GM19240 (cell line): Measurements from ENCODE around the gene NOTUM.

Experiments used
- DNase-seq: peaks from one replicate; pipeline ENCODE4 v3.0.0; 2011; ENCODE audit warnings: low spot score; ENCODE audit not compliant: insufficient read length

The NOTUM gene

DNA sequence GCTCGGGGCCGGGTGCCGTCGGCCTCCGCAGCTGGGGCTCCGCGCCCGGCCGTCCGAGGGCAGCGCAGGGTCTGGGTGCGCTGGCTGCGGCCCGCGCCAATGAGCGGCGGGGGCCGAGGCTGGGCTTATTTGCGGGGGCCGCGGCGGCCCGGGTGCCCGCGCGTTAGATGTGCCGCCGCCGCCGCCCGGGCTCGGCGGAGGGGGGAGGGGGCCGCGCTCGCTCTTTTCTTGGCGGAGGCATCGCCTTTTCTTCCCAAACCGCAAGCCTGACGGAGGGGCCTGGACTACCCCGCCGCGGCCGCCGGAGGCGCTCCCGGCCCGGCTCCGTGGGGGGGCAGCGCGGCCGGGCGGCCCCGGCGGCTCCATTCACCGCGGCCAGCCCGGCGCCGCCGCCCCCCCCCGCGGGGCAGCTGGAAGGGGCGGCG is at the start of gene NOTUM:
NOTUM (minus strand) TSS at position 101 of the 425 bp plus-strand sequence. CDS start 278 bp downstream, outside the sequence.
- DNase-seq = no peak

DNA sequence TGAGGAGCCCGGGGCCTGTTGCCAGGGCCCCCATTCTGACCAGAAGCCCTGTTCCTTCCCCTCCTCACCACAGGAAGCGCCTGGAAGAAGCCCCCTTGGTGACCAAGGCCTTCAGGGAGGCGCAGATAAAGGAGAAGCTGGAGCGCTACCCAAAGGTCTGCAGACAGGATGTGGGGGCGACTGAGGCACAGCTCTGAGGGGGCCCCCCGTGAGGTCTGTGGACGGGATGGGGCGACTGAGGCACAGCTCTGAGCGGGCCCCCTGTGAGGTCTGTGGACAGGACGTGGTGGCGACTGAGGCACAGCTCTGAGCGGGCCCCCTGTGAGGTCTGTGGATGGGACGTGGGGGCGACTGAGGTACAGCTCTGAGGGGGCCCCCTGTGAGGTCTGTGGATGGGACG is 48.4 kb upstream of the NOTUM start:
- no peak for DNase-seq

DNA sequence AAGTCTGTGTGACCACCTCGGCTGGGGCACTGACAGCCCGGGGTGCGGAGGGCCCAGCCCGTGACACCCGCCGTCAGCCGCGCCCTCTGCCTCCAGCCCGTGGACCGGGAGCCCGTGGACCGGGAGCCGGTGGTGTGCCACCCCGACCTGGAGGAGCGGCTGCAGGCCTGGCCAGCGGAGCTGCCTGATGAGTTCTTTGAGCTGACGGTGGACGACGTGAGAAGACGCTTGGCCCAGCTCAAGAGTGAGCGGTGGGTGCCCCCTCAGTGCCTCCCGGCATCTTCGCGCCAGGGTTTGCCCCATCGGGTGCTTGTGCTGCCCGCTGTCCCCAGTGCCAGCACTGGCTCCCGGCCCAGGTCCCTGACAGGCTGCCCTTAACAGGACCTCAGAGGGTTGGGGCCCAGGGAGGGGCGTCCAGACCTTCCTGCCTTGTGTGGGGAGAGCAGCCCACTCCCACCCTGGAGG is 48.0 kb upstream of the NOTUM start:
- no peak for DNase-seq

DNA sequence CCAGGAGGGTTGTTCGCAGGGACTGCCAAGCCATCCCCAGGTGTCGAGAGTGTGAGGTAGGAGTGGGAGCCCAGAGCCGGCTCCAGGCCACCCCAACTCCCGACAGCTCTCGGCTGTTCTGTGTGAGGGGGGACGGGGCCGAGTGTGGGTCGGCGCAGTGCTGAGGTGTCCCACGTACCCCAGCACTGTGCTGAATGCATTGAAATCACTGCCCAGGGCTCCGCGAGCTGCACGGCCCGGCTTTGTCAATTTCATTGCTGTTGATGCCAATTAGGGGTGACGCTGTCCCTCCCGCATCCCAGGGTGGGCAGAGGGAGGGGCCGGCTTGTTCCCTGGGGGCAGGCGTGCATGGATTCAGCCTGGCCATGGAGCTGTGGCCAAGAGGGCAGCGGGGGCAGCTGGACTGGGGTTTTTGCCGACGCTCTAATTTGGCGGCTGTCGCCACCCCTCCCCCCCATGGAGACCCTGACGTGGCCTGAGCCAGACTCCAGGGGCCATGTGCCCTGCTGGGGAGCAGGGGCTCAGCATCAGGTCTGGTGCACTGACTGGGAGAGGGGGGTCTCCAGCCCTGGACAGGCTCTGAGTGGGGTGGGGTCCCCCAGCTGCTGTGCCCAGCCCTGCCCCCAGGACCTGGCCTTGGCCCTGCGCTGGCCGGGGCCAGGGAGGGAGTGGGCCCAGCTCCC is 47.4 kb upstream of the NOTUM start:
- no peak for DNase-seq

DNA sequence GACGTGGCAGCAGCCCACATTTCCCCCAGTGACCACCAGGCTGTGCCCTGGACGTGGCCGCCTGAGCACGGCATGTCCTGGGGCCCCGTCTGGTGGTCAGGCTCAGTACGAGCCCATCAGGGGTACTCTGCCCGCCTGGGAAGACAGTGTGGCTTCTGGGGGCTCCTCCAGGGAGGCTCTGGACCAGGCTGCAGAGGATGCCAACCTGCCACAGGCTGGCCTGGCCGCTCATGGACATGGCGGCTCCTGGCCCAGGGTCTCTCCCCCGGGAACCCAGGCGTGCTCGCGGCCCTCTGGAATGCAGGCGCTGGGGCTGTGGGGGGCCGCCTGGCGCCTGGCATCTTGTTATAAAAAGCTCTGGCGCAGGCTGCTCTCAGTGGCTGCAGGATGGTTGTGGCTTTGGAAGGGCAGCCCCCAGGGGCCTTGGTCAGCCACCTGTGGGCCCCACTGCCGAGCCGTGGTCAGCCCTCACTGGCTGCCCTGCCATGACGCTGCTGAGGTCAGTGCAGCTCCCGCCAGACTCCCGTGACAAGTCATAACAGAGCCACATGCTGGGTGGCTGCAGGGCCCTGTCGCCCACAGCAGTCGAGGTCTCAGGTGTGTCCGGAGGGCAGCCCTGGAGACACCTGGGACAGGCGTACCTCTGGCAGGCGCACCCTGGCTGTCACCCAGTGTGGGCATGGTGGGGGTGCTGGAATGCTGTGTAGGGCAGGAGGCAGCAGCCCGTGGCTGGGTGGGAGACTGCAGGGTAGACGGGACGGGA is 46.7 kb upstream of the NOTUM start:
- DNase-seq = no peak

DNA sequence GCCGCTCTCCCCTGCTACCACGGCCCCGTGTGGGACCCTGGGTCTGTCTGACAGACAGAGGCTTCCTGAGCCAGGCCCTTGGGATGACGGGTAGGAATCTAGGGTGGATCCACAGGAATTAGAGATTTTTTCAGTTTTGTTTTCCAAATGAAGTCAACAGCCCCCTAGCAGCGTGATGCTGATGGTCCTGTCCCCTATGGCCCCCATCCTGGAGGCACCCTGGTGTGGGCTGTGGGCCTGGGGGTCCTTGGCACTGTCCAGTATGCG is 46.2 kb upstream of the NOTUM start:
- no peak for DNase-seq

DNA sequence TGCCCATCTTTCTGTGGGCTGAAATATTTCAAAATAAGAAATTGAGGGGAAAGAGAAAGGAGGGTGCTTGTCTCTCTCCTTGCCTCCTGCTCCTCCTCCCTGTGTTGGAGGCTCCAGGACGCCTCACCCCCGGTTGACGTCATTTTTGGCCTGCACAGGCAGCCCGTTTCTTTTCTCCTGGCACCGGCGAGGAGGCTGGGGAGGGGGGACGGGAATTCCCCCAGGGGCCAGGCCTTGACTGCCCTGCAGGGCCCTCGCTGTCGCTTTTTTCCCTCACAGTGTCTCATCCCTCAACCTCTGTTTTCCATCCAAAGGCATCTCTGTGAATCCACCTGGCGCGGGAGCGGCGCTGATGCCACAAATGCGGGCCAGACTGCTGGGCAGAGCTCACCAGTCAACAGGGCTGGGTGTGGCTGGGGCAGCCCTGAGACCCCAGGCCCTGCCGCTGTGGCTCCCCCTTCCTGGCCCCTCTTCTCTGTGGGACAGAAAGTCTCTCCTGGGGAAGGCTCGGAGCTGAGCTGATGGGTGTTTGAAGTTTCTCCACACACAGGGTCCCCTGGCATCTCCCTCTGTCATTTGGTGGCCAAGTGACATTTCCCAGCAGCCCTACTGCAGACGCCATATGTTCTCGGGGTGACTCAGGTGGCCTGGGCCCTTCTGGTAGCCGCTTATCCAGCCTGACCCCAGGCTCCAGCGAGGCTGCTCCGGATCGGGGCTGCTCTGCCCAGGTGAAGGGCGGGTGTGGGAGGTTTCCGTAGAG is 45.7 kb upstream of the NOTUM start:
- no peak for DNase-seq

DNA sequence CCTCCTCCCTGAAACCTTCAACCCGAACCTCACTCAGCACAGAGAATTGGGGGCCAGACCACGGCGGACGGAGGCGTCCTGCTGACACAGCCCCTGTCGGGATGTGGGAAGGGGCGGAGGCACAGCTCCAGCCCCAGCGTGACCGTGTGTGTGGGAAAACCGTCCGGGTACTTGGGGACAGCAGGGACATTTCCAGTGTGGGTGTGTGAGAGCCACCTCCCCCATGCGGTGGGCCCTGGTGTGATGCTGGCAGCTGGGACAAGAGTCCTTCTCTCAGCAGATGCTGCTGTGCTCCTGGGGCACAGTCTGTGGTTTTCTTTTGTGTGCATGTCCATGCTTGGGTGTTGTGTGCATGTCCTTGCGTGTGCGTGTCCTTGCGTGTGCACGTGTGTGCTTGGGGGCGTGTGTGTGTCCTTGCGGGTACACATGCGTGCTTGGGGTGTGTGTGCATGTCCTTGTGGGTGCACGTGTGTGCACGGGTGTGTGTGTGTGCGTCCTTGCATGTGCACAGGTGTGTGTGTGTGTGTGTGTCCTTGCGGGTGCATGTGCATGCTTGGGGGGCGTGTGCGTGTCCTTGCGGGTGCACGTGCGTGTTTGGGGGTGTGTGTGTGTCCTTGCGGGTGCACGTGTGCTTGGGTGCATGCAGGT is 44.8 kb upstream of the NOTUM start:
- no peak for DNase-seq

DNA sequence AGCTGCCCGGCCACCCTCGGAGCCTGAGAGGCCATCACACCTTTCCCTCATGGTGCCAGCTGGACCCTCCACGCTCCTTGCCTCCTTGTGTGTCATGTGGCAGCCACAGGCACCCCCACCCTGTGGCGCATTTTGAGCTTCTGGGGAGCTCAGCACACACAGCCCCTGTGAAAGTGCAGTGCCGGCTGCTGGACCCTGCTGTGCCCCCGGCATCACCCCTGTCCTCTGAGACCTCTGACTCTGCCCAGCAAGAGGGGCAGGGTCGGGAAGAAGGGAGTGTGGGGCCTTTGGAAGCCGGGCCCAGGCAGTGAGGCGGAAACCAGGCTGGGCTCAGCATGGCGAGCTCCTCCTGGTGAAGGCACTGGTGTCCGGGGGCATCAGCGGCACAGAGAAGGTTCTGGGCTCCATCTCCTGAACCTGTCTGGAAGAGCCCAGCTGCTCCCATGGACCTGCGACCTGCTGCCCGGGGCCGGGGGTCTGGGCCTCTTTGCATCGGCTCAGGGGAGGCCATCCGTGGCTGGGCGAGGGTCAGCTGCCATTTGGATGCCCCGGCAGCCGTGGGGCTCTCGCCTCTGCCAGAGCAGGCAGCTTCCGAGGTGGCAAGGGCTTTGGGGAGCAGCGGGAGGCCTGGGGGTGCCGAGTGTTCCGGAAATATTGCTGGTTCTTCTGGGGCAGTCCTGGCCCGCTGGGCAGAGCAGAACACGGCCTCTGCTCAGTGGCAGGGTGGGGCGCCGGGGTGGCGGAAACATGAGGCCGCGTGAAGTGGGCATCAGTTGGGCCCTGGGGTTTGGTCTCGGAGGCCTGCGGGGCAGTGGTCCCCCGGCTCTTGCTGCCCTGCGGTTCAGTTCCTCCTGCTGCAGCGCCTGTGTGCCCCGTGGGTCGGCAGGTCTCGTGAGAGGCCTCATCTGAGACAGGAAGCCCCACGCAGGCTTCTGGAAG is 43.8 kb upstream of the NOTUM start:
- no peak for DNase-seq

DNA sequence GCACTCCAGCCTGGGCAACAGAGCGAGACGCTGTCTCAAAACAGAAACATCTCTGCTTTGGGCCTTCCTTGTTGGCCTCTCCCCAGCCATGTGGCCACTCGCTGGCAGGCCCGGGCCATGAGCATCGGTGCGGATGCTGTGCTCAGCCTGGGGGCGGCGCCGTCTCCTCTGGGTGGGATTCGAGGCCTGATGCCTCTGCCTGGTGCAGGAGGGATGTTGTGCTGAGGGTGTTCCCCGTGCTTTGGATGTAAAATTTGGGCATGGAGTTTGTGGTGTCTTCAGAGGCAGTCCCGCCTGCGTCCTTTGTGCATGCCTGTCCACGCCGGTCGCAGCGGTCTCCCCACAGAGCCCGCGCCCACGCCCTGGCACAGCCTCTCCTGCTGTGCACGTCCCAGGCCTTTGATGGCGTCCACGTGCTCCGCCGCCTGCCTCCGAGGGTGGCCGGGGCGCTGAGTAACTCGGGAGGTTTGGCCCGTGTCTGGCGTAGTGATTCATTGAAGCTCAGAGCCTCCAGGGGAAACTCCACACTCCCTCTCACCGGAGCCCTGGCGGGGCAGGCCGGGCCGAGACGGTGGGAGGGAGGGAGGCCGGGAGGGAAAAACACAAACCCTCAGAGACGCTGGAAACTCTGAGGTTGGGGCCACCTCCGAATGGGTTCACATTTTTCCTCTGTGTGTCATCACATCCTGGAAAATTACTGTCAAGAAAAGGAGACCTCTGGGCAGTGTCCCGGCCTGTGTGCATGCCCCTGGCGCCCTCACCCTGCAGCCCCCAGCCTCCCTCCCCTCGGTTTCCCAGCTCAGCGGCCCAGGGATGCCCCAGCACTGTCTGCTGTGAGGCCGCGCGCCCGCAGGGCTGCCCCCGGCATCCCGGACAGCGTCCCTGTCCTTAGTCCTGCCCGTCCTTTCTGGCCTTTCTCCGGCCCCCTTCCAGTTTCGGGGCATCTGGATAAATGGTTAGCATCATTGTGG is 42.7 kb upstream of the NOTUM start:
- no peak for DNase-seq

DNA sequence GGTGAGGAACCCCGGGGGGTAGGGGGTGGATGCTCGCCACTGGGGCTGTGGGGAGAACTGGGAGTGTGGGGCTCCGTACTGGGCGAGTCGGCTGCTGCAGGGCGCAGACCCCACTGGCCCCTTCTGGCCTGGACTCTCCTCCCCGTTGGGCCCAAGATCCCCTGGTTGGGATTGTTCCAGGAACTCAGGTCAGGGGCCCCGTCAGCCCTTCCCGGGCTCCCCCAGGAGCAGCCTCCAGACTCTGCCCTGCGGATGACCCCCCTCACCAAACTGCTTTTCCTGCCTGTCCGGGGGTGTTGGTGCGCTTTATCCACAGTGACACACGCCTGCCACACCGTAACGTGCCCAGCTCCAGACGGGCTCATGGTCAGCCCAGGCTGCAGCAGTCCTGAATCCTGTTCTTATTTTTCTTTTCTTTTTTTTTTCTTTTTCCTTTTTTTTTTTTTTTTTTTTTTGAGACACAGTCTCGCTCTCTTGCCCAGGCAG is 40.6 kb upstream of the NOTUM start:
- DNase-seq = no peak

DNA sequence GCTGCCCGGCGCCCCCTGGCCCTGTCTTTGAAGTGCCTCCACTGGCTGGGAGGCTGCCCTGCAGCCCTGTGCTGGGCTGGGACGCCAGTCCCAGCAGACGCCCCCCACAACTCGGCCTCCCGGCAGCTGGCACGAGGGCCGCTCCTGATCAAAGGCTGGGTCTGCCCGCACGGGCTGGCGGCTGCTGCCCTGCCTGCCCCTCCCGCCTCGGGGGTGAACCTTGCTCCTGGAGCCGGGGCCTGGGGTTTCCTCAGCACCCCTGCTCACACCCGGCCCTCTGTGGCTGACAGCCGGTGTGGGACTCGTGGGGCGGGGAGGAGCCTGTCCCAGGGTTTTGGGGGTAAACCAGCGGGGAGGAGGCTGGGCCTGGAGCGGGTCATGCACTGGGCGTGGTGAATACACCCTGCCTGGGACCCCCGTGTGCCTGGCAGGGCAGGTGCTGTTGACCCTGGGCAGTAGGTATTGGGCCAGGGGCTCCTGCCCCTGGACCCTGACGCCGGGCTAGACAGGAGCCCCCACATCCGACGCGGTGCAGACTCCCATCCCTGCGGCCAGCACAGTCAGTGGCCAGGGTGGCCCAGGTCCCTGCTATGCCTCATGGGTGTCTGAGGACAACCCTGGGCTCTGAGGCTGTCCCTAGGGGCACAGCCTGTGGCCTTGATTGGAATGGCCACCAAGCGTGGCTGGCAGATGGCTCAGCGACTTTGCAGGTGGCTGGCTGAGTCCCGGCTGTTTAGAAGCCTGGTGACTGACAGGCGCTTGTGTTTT is 40.0 kb upstream of the NOTUM start:
- DNase-seq = no peak

DNA sequence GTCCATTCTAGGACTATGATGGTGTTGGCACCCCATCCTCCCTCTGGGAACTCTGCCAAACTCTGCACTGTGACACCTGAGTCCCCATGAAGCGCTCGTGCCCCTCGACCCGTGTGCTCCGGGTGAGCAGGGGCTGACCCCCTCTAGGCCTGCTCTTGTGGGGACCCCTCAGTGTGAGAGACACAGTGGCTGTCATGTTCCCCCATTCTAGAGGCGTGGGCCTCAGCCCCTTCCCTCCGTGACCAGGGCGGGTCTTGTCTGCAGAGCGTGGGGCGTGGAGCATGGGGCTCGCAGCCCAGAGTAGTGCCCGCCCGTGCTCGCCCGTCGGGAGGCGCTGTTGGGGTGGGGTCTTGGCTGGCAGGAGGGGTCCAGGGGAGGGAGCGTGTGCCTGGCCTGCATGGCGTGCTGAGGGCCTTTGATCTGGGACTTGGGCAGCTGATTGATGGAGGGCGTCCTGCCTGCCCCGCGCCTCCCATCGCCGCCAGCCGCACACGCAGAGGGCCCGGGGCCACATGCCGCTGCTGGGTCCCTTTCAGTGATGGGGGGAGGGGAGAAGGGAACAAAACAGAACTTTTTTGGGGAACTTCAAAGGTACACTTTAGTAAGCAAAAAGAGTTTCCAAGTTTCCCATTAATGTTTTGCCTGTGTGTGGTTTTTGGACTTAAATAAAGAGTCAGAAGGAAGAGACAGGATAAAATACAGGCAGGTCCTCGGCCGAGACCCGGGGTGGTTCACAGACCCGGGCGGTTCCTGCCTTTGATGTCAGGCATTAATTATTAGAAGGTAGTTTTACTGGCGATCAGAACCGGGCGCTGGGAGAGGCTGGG is 39.2 kb upstream of the NOTUM start:
- DNase-seq = no peak

DNA sequence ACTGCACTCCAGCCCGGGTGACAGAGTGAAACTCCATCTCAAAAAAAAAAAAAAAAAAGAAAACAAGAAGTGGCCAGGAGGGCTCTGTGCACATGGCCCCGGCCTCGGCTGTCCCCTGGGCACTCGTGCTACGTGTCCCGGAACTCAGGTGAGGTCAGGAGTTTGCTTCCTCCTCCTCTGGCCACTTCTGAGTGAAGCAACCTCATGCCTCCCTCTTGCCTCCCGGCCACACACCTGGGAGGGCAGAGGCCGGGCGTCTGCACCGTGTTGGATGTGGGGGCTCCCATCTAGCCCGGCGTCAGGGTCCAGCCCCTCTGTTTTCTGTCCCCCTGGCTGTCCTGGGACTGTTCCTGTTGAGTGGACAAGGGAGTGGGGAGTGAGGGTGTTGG is 38.6 kb upstream of the NOTUM start:
- no peak for DNase-seq

DNA sequence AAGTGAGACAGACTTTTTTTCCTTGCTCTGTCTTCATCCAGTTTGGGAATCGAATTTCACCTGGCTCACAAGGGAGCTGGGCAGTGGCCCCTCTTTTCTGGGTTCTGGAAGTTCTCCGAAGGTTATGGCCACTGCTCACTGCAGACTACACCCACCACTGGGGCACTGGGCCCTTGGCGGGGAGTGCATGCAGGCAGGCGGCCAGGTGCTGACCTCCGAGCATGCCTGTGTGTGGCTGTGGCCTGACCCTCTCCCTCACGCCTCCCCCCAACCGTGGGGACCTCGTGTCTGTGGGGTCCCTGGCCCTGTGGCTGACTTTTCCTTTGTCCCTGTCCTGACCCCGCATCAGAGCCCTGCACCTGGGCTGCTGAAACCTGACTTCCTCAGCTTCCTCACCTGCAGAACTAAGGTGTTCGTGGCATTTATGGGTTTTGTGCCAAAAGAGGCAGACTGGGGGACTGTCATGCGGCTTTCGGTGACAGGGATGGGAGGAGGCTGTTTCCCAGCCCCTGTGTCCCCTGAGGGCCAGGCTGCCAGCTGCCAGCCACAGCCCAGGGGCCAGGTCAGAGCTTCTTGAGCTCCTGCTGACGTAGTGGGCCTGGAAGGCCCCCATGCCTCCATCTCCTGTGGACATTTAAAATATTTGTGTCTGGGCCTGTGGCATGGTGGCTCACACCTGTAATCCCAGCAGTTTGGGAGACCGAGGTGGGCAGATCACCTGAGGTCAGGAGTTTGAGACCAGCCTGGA is 37.9 kb upstream of the NOTUM start:
- DNase-seq = no peak

DNA sequence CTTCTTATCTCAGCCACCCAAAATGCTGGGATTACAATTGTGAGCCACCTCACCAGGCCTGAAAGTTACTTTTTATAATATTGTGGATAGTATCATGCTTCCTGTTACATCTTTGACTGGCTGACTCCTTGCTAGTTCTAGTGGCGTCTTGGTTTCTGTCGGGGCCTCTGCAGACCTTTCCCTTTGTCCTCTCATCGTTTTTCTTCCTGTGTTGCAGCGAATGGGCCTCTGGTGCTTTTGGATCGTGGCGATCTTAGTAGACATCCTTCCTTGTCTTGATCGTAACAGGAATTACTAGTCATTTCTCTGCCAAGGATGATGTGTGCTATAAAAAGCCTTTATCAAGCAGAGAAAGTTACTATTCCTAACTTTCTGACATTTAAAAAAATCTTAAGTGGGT is 37.2 kb upstream of the NOTUM start:
- DNase-seq = no peak

DNA sequence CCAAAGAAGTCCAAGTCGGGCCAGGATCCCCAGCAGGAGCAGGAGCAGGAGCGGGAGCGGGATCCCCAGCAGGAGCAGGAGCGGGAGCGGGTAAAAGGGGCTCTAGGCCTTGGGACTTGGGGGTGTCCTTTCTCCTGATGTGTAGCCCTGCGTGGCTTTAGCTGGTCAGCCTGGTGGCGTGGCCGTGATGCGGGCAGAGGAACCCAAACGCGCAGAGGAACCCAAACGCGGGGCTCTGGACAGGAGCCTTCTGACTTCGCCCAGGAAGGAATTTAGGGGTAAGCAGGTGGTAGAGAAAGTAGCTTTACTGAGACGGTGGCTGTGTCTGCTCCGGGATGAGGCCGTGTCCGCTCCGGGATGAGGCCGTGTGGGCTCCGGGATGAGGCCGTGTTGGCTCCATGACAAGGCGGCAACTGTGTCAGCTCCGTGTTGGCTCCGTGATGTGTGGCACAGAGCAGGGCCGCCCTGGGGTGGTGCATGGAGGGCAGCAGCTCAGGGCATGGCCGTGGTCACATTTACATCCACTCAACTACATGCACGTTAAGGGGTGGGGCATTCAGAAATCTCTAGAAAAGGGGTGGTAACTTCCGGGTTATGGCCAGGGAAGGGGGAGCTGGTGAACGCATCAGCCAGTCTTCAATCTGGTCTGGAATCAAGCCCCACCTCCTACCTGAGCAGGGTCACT is 35.9 kb upstream of the NOTUM start:
- DNase-seq = no peak
